Hepatocyte (in vitro differentiated cells): ENCODE results near the gene NDUFAF8.

ENCODE experiments used
- EZH2 ChIP-seq: fragments of 200-600 bp; sonication (generic); IDR thresholded peaks from 2 replicates; pipeline ENCODE4 v1.6.1; 2016; ENCODE audit warnings: antibody characterized with exemption, mild to moderate bottlenecking, borderline replicate concordance
- EZH2phosphoT487 ChIP-seq: fragments of 200-600 bp; sonication (generic); IDR thresholded peaks from one replicate; pipeline ENCODE4 v1.6.1; 2018; ENCODE audit warnings: antibody characterized with exemption, mild to moderate bottlenecking, low read depth, moderate library complexity; ENCODE audit not compliant: unreplicated experiment, severe bottlenecking
- TF ChIP-seq, protein P1 (sequence below): fragments of 200-600 bp; sonication (generic); IDR thresholded peaks from 2 replicates; pipeline ENCODE4 v1.5.1; 2016; ENCODE audit warnings: antibody characterized with exemption, mild to moderate bottlenecking; ENCODE audit not compliant: poor library complexity

DNA sequence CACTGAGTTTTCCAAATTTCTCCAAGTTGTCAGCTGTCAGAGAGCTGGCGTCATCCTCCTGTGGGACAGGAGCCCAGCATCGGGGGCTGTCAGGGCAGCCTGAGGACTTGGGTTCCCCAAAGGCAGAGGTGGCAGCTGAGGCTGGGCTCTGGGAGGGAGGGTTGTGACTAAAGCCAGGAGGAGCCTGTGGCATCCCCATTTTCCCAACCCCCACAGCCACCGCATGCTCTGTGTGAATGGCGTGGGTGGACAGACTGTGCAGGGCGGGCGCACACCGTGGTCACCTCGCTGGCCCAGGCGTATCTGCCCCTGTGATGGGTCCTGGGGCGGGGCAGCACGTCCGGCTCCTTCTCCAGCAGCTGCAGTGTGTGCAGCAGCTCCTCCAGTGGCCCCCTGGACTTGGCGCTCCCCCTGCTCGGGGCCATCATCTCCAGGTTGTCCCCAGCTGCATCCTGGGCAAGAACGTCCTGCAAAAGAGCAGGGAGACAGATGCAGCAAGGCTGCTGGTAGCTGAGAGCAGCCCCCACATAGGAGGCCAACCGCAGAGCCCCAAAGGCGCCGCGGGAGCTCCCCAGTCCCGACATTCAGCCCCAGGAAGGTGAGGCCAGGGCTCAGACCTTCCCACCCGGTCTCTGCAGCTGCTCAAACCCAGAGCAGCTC is 41.2 kb upstream of the NDUFAF8 start:
- TF ChIP-seq, protein P1, sequence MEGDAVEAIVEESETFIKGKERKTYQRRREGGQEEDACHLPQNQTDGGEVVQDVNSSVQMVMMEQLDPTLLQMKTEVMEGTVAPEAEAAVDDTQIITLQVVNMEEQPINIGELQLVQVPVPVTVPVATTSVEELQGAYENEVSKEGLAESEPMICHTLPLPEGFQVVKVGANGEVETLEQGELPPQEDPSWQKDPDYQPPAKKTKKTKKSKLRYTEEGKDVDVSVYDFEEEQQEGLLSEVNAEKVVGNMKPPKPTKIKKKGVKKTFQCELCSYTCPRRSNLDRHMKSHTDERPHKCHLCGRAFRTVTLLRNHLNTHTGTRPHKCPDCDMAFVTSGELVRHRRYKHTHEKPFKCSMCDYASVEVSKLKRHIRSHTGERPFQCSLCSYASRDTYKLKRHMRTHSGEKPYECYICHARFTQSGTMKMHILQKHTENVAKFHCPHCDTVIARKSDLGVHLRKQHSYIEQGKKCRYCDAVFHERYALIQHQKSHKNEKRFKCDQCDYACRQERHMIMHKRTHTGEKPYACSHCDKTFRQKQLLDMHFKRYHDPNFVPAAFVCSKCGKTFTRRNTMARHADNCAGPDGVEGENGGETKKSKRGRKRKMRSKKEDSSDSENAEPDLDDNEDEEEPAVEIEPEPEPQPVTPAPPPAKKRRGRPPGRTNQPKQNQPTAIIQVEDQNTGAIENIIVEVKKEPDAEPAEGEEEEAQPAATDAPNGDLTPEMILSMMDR: no peak
- TF ChIP-seq EZH2: no peak
- TF ChIP-seq EZH2phosphoT487: no peak
